HG02623 (cell line): ENCODE data around the gene TMEM167A.

Experiments
- ATAC-seq: cut with Tn5 transposase; IDR thresholded peaks from one replicate; pipeline ENCODE4 v1.9.1; 2021; ENCODE audit warnings: moderate library complexity; ENCODE audit not compliant: unreplicated experiment

The TMEM167A gene

GRCh38 chr5:83036991-83037575, 40.1 kb downstream of the TMEM167A start:
- ATAC-seq, result no peak

DNA sequence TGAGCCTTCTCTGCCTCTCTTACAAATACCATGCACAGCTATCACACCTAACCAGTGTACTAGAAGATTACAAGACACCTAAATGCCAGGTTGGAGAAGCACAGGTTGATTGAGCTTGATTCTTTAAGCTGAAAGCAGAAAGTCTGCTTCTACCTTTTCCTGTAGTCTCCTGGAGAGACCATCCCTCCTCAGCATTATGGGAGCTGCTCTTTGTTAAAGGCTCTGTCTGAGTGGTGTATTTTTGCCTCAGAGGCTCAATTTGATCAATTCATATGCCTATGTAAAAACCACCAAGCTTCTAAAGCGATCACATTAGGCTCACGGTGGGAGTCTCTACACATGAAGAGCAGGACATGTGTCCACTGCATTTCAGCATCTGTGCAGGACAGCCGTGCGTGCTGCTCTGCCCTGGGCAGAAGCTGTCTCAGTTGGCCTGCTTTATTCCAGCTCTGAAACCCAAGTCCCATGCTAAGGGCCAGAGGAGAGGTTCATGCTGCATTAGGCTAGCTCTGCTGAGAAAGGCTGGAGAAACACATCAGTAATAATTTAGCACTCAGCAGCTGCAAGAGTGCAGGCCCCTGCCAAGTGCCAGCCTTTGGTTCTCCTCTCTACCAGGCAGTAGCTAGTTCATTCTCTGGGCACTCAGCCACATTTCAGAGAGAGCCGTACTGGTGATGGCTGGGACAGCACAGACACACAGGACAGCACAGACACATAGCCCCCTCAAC, 41.7 kb downstream of the TMEM167A start:
- no peak for ATAC-seq

DNA sequence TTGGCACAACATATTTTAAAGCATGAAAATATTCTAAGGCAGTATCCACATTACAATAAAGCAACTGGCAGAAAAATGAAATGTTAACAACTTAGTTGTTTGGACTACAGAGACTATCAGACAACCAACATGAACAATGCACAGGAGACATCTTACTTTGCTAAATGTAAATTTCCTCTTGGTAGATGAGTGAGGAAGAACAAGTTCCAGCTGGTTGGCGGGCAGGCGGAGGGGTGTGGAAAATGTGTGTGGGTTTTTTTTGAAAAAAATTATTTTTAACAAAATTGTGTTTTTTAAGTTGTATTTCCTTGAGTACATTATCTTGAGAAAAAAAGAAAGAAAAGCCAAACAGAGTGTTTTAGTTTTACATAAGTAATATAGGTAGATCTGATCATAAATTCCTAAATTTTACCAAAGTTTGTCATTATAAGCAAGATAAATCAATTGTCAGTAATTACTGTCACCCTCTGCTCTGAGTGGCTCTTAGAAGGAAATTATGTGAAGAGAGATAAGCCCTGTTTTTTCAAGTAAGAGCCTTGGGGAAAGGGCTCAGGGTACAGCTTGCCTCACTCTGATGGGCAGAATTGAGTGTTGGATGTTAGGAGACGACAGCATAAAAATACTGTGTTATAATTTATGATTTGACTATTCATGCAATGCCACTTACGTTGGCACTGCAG, 42.5 kb downstream of the TMEM167A start:
- ATAC-seq, result no peak

DNA sequence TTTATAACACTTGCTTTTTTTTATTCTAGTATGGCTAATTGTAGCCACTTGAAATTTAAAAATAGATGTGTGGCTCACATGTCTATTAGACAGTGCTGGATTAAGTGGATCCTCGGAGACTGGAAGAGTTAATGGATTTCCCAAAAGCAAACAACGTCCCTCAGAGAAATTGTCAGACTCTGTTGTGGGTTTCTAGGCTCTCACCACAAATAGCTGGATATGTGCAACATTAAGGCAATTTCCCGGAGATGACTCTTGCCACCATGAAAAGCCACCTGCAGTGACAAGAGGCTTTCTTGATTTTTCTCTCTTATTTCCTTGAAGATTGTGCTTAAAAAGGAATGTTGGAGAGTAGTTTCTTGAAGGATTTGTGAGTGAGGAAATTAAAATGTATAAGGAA, 43.2 kb downstream of the TMEM167A start:
- ATAC-seq, result no peak

DNA sequence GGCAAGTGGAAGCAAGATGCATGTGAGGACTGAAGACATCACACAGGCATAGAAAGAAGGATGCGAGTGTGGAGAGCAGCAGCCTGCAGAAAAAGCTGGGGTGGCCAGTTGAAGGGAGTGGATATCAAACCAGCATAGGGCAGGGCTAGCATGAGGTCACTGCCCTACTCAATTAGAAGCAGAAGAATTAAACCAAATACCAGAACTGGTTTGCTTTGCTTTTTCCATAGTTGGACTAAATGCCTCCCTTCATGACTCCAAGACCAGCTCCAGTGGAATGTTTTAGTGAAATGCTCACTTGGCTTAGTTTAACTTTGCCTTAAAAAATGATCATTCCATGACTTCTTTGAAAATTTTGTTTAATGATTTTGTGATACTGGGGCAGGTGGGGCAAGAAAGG, 45.8 kb downstream of the TMEM167A start:
- ATAC-seq, result no peak

DNA sequence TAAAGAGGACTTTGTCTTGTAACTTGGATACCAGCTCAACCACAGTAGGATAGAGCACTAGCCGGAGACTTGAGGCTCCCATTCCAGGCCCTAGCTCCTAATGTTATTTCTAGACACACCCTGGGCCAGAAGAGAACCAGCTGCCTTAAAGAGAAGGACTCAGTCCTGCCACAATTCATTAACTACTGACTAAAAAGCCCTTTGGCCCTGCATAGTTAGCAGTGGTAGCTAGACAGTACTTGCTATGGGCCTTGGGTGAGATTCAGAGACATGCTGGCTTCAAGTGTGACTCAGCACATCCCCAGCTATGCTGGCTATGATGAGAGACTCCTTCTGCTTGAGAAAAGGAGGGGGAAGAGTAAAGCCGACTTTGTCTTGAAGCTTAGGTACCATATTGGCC, 47.3 kb downstream of the TMEM167A start:
- ATAC-seq, result no peak

- ATAC-seq, result peak; percentile 77
Measured at GRCh38 chr5:83026930-83027687, 50.1 kb downstream of the TMEM167A start.

GRCh38 chr5:83026516-83026915, 50.7 kb downstream of the TMEM167A start:
- ATAC-seq, result peak; percentile 46

- ATAC-seq, result no peak
Measured at GRCh38 chr5:83025690-83026478, 51.3 kb downstream of the TMEM167A start.

- ATAC-seq, result no peak
Measured at GRCh38 chr5:83022334-83022733, 54.9 kb downstream of the TMEM167A start.

- ATAC-seq, result no peak
Measured at GRCh38 chr5:83015676-83016075, 61.5 kb downstream of the TMEM167A start.

DNA sequence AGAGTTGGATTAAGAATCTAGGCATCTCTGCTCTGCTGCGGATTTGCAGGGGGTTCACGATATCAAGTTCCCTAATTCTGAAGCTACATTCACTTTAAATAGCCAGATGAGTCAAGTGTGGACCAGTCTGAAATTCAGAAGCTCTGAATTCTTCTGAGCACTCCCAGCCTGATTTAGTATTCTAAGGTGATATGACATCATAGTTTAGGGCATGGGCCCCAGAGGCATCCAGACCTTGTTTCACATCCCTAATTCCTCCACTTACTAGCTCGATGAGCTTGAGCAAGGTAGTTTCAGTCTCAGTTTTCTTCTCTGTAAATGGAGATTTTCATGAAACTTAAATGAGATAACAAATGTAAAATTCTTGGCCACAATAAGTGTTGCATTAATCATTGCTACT, 65.2 kb downstream of the TMEM167A start:
- ATAC-seq, result peak; percentile 99

DNA sequence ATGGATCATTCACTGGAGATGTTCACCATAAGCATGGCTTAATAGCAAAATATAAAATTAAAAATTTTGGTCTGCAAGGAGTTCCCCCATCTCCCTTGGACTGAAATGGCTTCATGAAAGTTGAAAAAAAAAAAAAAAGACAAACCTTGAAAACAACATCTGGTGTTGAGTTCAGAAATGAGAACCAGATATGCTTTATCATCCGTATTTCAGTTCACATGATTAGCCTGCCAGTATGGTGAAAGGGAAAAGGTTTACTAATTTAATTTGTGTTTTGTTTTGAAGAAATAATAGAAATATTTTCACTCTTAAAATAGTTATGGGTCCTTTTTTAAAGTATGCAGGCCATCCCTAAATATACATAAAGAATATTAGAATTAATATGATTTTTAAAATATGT, 67.8 kb downstream of the TMEM167A start:
- ATAC-seq, result no peak

DNA sequence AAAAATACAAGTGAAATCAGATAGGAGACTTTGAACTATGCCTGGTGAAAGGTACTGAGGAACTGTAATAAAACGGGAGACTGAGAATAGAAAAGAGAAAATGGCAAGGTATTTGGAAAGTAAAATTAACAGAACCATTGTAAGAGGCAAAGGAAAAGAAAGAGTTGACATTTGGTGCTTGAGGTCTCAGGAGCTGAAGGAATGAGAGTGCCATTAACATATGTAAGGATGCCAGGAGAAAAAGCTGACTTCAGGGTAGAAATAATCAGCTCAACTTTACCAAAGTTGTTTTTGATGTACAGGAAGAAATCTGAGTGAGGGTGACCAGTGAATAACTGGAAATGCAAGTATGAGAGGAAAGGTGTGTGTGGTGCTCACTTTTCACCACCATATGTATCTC, 69.4 kb downstream of the TMEM167A start:
- ATAC-seq, result no peak

- ATAC-seq, result no peak
Measured at GRCh38 chr5:83006683-83007283, 70.4 kb downstream of the TMEM167A start.

- ATAC-seq, result no peak
Measured at GRCh38 chr5:83003791-83004190, 73.4 kb downstream of the TMEM167A start.
